H1 (cell line): ENCODE data around the gene MS4A7. TPM values are rescaled to one million over a fixed set of nuclear protein-coding genes. Genes with fewer than 3 reads are reported as not detected.

Source experiments
- CTCF ChIA-PET: fragments of 300-600 bp; sonication (Branson Sonifier 250); formaldehyde crosslinking; loops from one replicate; lab custom pipeline; 2021; ENCODE audit not compliant: partially characterized antibody; lab: Charles Lee
- POLR2A ChIA-PET: fragments of 300-600 bp; sonication (Branson Sonifier 250); formaldehyde crosslinking; loops from one replicate; lab custom pipeline; 2021; ENCODE audit warnings: inconsistent platforms; ENCODE audit not compliant: partially characterized antibody; lab: Charles Lee
- DNase-seq, 2 experiments: peaks; one replicate each; pipeline versions ENCODE4 v3.0.0 to v3.0.0-alpha.2; 2010 to 2022; ENCODE audit warnings: low spot score in 2 of 2, low read depth in 1 of 2, mixed read lengths in 1 of 2
- FAIRE-seq: peaks from 2 replicates; lab custom pipeline; 2011; peaks lifted over from hg19 to GRCh38; lab: Jason Lieb, UNC
- H2AFZ ChIP-seq: 2 replicates; pipeline ENCODE4 v1.8.1; 2012; ENCODE audit warnings: low read length, inconsistent platforms
- H2AK5ac ChIP-seq: 2 replicates; pipeline ENCODE4 v1.6.1; 2013; ENCODE audit warnings: low read depth, low read length
- H2BK120ac ChIP-seq: replicated peaks from 2 replicates; pipeline ENCODE3; 2013; ENCODE audit warnings: low read depth, low read length, inconsistent platforms
- H2BK12ac ChIP-seq: 2 replicates; pipeline ENCODE4 v1.6.1; 2013; ENCODE audit warnings: low read depth, low read length
- H2BK15ac ChIP-seq: 2 replicates; pipeline ENCODE4 v1.6.1; 2013; ENCODE audit warnings: low read length
- H2BK20ac ChIP-seq: 2 replicates; pipeline ENCODE4 v1.6.1; 2013; ENCODE audit warnings: low read length
- H2BK5ac ChIP-seq: 2 replicates; pipeline ENCODE4 v1.6.1; 2013; ENCODE audit warnings: low read depth, low read length
- H3K14ac ChIP-seq: 2 replicates; pipeline ENCODE4 v1.6.1; 2013; ENCODE audit warnings: inconsistent platforms; ENCODE audit not compliant: insufficient read length
- H3K18ac ChIP-seq: 2 replicates; pipeline ENCODE4 v1.6.1; 2013; ENCODE audit warnings: low read length; ENCODE audit errors: extremely low read depth
- H3K23ac ChIP-seq: 2 replicates; pipeline ENCODE4 v1.6.1; 2013; ENCODE audit warnings: inconsistent platforms; ENCODE audit not compliant: insufficient read length
- H3K23me2 ChIP-seq: 2 replicates; pipeline ENCODE4 v1.6.1; 2013; ENCODE audit warnings: low read depth, low read length
- H3K27ac ChIP-seq: 2 replicates; pipeline ENCODE4 v1.6.1; 2011; ENCODE audit warnings: low read depth, low read length, inconsistent platforms
- H3K27me3 ChIP-seq, 4 experiments: replicated peaks in 1 of 4; 1 replicate in 1 of 4; 2 replicates in 3 of 4; pipeline versions ENCODE4 v1.6.1 to v1.8.1; 2011 to 2013; ENCODE audit warnings: low read length in 3 of 4, mild to moderate bottlenecking in 3 of 4, inconsistent platforms in 2 of 4, mixed read lengths in 2 of 4, moderate library complexity in 1 of 4; ENCODE audit not compliant: control insufficient read depth in 3 of 4, insufficient read depth in 3 of 4; ENCODE audit errors: extremely low read depth in 1 of 4
- H3K36me3 ChIP-seq, 4 experiments: 2 replicates each; pipeline versions ENCODE4 v1.6.1 to v1.8.1; 2011 to 2013; ENCODE audit warnings: mild to moderate bottlenecking in 4 of 4, low read length in 3 of 4, moderate library complexity in 2 of 4, control low read depth in 1 of 4, inconsistent platforms in 1 of 4; ENCODE audit not compliant: insufficient read depth in 4 of 4, control insufficient read depth in 2 of 4
- H3K4ac ChIP-seq: replicated peaks from 2 replicates; pipeline ENCODE3; 2013; ENCODE audit warnings: low read length, low read depth, mixed read lengths, inconsistent platforms; ENCODE audit not compliant: insufficient read length
- H3K4me1 ChIP-seq, 4 experiments: replicated peaks in 1 of 4; 1 replicate in 1 of 4; 2 replicates in 3 of 4; pipeline versions ENCODE4 v1.6.1 to v1.8.1; 2011 to 2013; ENCODE audit warnings: low read length in 3 of 4, inconsistent platforms in 2 of 4, mixed read lengths in 1 of 4; ENCODE audit not compliant: insufficient read depth in 4 of 4, control insufficient read depth in 3 of 4
- H3K4me2 ChIP-seq, 2 experiments: 2 replicates each; pipeline versions ENCODE4 v1.6.1 to v1.8.1; 2011 to 2013; ENCODE audit warnings: low read depth in 2 of 2, low read length in 2 of 2, control low read depth in 1 of 2, inconsistent platforms in 1 of 2, mild to moderate bottlenecking in 1 of 2; ENCODE audit not compliant: insufficient read depth in 1 of 2
- H3K4me3 ChIP-seq, 4 experiments: fragments of 200-600, 300-600 bp in 1 of 4; sonication (generic), shearing (Covaris generic), sonication (Bioruptor Twin) in 1 of 4; 2 replicates each; pipeline versions ENCODE4 v1.5.1 to v1.8.1; 2011 to 2016; ENCODE audit warnings: low read length in 4 of 4, low read depth in 3 of 4, control low read depth in 2 of 4, inconsistent platforms in 2 of 4, mild to moderate bottlenecking in 2 of 4, mixed read lengths in 1 of 4, moderate library complexity in 1 of 4; ENCODE audit not compliant: insufficient read depth in 2 of 4; ENCODE audit errors: extremely low read depth in 1 of 4
- H3K56ac ChIP-seq: replicated peaks from 2 replicates; pipeline ENCODE3; 2013; ENCODE audit warnings: low read depth, mild to moderate bottlenecking, mixed read lengths, low read length, inconsistent platforms; ENCODE audit not compliant: insufficient read length
- H3K79me1 ChIP-seq: 2 replicates; pipeline ENCODE4 v1.6.1; 2013; ENCODE audit warnings: low read depth, low read length, control low read depth
- H3K79me2 ChIP-seq, 2 experiments: 2 replicates each; pipeline versions ENCODE4 v1.6.1 to v1.8.1; 2012 to 2013; ENCODE audit warnings: low read length in 2 of 2, mild to moderate bottlenecking in 2 of 2, inconsistent platforms in 1 of 2; ENCODE audit not compliant: insufficient read depth in 2 of 2, control insufficient read depth in 1 of 2
- H3K9ac ChIP-seq, 4 experiments: replicated peaks in 1 of 4; 1 replicate in 1 of 4; 2 replicates in 3 of 4; pipeline versions ENCODE4 v1.6.1 to v1.8.1; 2011 to 2013; ENCODE audit warnings: low read depth in 3 of 4, low read length in 3 of 4, control low read depth in 2 of 4, mild to moderate bottlenecking in 2 of 4, moderate library complexity in 2 of 4, inconsistent platforms in 1 of 4; ENCODE audit errors: extremely low read depth in 1 of 4
- H3K9me3 ChIP-seq, 2 experiments: 2 replicates each; pipeline versions ENCODE4 v1.6.1 to v1.8.1; 2012 to 2013; ENCODE audit warnings: mild to moderate bottlenecking in 2 of 2, moderate library complexity in 2 of 2, control low read depth in 1 of 2, inconsistent platforms in 1 of 2, low read depth in 1 of 2, low read length in 1 of 2, mixed read lengths in 1 of 2; ENCODE audit not compliant: insufficient read depth in 2 of 2
- H4K20me1 ChIP-seq, 2 experiments: replicated peaks in 1 of 2; 2 replicates each; pipeline versions ENCODE3 to v1.8.1; 2011 to 2013; ENCODE audit warnings: inconsistent platforms in 2 of 2, low read length in 2 of 2, mild to moderate bottlenecking in 1 of 2; ENCODE audit not compliant: insufficient read depth in 2 of 2, control insufficient read depth in 1 of 2
- H4K5ac ChIP-seq: 2 replicates; pipeline ENCODE4 v1.6.1; 2013; ENCODE audit warnings: low read length, low read depth, mixed read lengths, inconsistent platforms; ENCODE audit not compliant: insufficient read length
- H4K8ac ChIP-seq: 2 replicates; pipeline ENCODE4 v1.8.0; 2013; ENCODE audit warnings: mild to moderate bottlenecking, moderate library complexity, low read length, inconsistent platforms; ENCODE audit not compliant: insufficient read depth; ENCODE audit errors: extremely low read depth
- H4K91ac ChIP-seq: replicated peaks from 2 replicates; pipeline ENCODE3; 2013; ENCODE audit warnings: low read length, mixed read lengths, inconsistent platforms; ENCODE audit not compliant: insufficient read length
- POLR2A ChIP-seq, 2 experiments: IDR thresholded peaks; 1 replicate in 1 of 2; 2 replicates in 1 of 2; pipeline ENCODE4 v1.6.1; 2011; ENCODE audit warnings: low read depth in 2 of 2, low read length in 2 of 2, mild to moderate bottlenecking in 2 of 2; ENCODE audit errors: control extremely low read depth in 1 of 2
- WGBS, 2 experiments: shearing (Covaris generic) in 1 of 2; methylation state at CpG; one replicate each; pipeline versions ENCODE4 v1.1.6 to v1.1.7; 2013 to 2015; ENCODE audit warnings: low lambda C conversion rate in 2 of 2, mixed read lengths in 2 of 2, inconsistent platforms in 1 of 2, low coverage in 1 of 2, missing lambda C conversion rate in 1 of 2; ENCODE audit not compliant: insufficient replicate concordance in 2 of 2, insufficient coverage in 1 of 2, insufficient read length in 1 of 2; ENCODE audit errors: extremely low coverage in 1 of 2, missing lambda C conversion rate in 1 of 2; 5-methylcytosine and 5-hydroxymethylcytosine counted together
- polyA plus RNA-seq, 7 experiments: library from polyadenylated mRNA; depleted of rRNA in 3 of 7; stranded (reverse) in 5 of 7; unstranded in 2 of 7; fragments of >200 nt in 5 of 7; fragments of 200-250 nt in 2 of 7; gene quantifications; 1 replicate in 5 of 7; 2 replicates in 1 of 7; 4 replicates in 1 of 7; pipeline versions ENCODE4 v1.2.1 to v1.2.3, GENCODE V29; 2011 to 2013; ENCODE audit warnings: missing spikeins in 2 of 7, mixed read lengths in 2 of 7
- total RNA-seq: library from RNA; stranded (reverse); fragmentation: NEBNext Ultra II Directional; extraction: Animal tissue kit (Norgen Biotek cat#: 25700); gene quantifications from 2 replicates; pipeline ENCODE4 v1.2.1, GENCODE V29; 2021

MS4A7 gene
- total and polyA plus RNA-seq, 2 of the 8 experiments (the other 6 are each of a cell fraction or from before 2014, with no cell fraction given) = not detected

DNA sequence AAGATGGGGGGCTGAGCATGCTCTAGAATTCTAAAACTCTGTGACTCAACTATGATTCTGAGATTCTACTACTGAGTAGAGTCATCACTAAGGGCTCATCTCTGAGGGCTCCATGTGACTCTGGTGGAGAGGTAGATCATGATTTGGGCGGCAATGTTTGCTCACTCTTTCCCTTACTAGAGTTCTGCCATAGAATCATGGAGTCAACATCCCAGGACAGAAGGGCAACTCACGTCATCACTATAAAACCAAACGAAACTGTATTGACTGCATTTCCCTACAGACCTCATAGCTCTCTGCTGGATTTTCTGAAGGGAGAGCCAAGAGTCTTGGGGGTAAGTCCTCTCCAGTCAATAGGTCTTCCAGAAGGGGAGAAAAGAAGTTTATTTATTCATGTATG is 18.1 kb downstream of the MS4A7 start, which contains the start of gene MS4A14:
MS4A14 (plus strand) TSS at position 78 of the 400 bp plus-strand sequence; CDS start at position 198, 120 bp downstream.
- FAIRE-seq = no peak
- WGBS, 2 experiments = 78% methylated on average over 3 of the region's 3 CpGs; no CpG with 5 or more reads in 1 of the 2 experiments

More for the DNA sequence above, 18.1 kb downstream of the MS4A7 start, which contains the start of gene MS4A14:
- Histone ChIP-seq H3K4me2 (no peak within 1 kb of the TSS), H3K9me3 (no peaks in the 10 kb centered on the region), H3K9ac (no peak within 1 kb of the TSS), H2AK5ac (no peak within 1 kb of the TSS), H3K4me1 (0 out of 7 replicates have a peak, but pooled peaks cover 0 to 2% (median 0%) of the 10 kb centered on the region in 4 experiments), H3K4ac (no peak within 1 kb of the TSS), H2BK12ac (no peak within 1 kb of the TSS), H3K27ac (no peak within 1 kb of the TSS), H2BK5ac (no peak within 1 kb of the TSS), H4K8ac (no peak within 1 kb of the TSS), H3K23me2 (no peaks in the 10 kb centered on the region), H3K27me3 (no peaks in the 10 kb centered on the region), H2BK15ac (no peak within 1 kb of the TSS), H2AFZ (no peak within 1 kb of the TSS), H4K20me1 (no peaks in the 10 kb centered on the region), H3K14ac (no peak within 1 kb of the TSS), H2BK120ac (no peak within 1 kb of the TSS), H3K56ac (no peak within 1 kb of the TSS), H3K36me3 (no peaks in the 10 kb centered on the region), H3K79me2 (no peaks in the 10 kb centered on the region), H3K23ac (no peak within 1 kb of the TSS), H3K18ac (no peak within 1 kb of the TSS), H3K79me1 (no peaks in the 10 kb centered on the region), H3K4me3 (no peak within 1 kb of the TSS), H2BK20ac (no peak within 1 kb of the TSS), H4K5ac (no peak within 1 kb of the TSS), H4K91ac (no peak within 1 kb of the TSS)
- TF ChIP-seq POLR2A (IDR thresholded peaks at IDR 0.05; ENCODE audit: control extremely low read depth in 1 of 2, low read depth in 2 of 2, low read length in 2 of 2) = no peak
- POLR2A ChIA-PET = no interaction called here
- DNase-seq = no peak
- CTCF ChIA-PET = interaction anchor here (1.1 to 2.3 kb wide), 4 partner anchors 31 to 192 kb away, joined by 3 to 11 read pairs (median 4); no protein-coding TSS in a partner anchor
